ENCODE measurements around the gene DYNC2H1.

- no peak for TF ChIP-seq BHLHE40 (IDR thresholded peaks at IDR 0.05; ENCODE audit: borderline replicate concordance)
- no peak for TF ChIP-seq SP1 (IDR thresholded peaks at IDR 0.05)
- no peak for TF ChIP-seq SUZ12 (IDR thresholded peaks at IDR 0.05)
- TF ChIP-seq TARDBP (IDR thresholded peaks at IDR 0.05): no peak
- no peak for TF ChIP-seq FOXK2 (IDR thresholded peaks at IDR 0.05)
- no peak for TF ChIP-seq NFRKB (IDR thresholded peaks at IDR 0.05)
- TF ChIP-seq ARNT (IDR thresholded peaks at IDR 0.05): no peak
- no peak for TF ChIP-seq LEF1 (IDR thresholded peaks at IDR 0.05; ENCODE audit: borderline replicate concordance)
Measured at GRCh38 chr11:103069367-103069766, 39.9 kb upstream of the DYNC2H1 start.

Measured in HEK293T (cell line).